ENCODE results near the gene NPAS3.

Gene NPAS3

DNA sequence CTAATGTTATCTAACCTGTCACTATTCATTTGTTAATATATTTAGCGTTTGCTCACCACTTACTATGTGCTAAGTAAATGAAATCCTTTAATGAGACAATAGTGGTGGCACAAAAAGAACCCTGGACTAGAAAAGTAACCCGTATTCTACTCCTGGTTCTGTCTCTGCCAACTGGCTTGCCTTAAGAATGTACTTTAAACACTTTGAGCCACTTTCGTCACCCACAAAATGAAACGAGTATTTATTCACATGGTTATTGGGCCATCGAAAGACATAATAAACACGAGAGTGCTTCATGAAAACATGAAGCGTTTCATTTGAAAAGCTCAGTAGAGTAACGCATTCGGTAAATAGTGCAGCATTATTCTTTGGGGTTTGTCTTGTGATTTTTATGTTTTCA is 757.5 kb downstream of the NPAS3 start:
- DNase-seq = no peak

DNA sequence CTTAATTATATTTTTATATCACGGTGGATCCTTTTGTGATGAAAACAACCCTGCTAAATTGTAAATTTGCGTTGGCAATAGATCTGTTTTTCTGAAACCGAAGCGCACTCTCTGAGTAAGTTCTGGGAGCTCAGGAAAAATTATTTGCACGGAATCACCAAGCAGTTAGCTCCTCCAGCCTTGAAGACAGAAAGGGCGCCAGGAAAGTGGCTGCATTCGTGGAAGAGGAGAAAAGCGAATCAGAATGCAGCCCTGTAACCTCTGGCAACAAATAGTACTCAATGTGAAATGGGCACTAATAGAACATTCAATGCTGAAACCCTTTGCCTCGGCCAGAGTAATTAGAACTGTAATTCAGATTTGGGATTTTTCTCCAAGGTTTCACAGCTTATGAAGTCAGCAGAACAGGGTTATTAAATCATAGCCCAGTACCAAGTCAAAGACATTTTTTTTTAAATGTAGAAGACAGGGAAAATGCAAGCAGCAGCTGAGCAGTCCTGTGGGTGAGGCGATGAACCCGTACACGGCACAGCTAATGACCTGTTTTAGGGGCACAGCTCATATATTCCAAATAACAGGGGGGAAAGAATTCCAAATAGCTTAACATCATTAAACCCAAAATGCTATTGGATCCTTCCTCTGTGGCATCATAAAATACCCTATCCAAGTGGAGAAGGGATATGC is 760.8 kb downstream of the NPAS3 start:
- no peak for DNase-seq

DNA sequence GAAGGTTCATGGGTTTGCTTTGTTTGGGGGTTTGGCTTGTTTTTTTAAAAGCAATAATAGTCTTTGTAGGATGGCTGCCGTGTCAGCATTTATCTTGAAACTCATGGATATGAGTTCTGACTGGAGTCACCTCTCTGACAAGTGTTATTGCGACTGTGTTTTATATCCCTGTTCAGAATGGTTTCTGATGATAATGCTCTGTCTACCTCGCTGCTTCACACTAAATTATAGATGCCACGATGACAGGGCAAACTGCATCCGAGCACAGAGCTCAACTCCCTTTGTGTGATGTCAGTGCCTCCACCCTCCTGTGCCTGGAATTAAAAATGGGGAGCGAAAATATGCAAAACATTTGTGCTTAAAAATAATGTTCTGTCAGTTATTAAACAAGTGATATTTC is 761.4 kb downstream of the NPAS3 start:
- DNase-seq = no peak

DNA sequence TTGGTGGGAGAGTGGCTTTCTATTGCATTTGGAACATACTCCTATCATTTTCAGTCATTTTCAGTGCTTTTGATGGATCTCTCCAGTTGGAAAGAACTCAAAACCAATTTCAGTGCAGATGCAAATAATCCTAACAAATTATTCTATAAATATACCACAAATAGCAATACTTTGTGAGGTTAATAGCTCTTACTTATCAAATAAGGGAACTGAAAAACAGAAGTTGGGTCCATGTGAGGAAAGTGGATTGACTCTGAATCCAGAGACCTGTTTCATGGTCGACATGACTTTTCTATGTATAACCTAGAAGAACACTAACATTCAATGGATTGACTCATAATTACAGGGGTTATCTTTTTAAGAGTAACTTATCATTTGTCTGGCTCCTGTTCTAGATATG is 763.6 kb downstream of the NPAS3 start:
- DNase-seq = no peak

DNA sequence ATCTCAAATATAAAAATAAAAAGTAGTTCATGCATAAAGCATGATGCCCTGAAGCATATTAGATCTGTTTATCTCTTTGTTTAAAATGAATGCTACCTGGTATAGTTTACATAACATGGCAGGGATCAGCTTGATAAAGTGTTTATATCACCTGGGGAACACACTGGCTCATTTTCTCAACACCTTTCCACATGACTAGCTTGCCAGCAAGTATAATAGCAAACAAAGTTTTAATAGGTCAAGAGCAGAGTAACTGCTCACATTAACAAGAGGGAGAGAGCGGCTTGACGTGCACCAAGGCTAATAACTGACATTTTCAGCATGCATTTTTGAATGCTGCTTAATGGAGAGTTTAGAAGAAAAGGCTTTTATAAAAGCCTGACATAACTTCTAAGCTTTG is 765.8 kb downstream of the NPAS3 start:
- no peak for DNase-seq

DNA sequence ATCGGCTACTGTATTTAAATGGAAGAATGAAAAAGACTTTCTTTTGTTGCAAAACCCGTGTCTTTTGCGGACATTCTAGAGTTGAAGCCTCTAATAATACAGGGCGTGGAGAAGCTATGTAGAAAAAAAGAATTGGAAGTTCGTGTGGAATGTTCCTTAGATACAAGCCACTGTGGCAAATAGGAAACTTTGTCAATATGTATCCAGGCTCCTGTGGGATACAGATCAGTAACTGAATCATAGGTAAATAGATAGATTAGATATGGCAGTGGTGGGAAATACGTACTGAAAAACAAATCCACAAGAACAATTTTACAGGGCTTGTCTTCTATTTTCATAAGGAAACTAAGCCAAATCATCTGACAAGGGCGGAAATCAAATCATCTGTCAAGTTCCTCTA is 766.8 kb downstream of the NPAS3 start:
- DNase-seq = no peak

DNA sequence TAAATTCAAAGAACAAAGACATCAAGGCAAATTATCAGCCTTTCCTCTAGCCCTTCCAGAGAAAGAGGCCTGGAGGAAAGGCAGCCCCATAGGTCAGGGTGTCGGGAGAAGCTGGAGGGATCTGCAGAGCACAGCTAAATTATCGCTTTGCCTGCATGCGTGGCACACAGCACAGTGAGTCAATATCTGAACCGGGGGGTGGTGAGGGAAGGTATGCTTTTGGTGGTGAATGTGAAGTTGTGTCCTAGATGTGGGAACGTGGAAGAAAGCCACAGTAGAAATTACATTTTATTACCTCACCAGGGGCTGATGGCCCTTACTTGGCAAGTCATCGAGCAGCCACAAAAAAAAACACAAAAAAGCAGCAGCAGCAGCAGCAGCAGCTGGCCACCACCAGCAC is 769.0 kb downstream of the NPAS3 start:
- no peak for DNase-seq

DNA sequence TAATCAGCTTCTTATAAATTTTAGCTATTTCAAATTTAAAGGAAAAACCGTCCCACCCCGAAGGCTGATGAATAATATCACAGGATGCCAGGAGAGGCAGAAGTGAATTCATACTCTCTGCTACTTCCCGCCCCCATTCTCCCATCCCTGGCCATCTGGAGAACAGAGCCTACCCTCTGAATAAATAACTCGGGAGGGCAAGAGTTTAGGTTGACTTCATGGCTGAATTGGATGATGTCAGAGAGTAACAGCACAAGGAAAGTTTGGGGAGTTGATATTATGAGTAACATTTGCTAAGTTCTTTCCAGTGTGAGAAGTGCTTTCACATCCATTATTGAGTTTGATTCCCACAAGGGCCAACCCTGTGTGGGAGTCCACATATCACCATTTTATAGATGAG is 770.6 kb downstream of the NPAS3 start:
- no peak for DNase-seq

DNA sequence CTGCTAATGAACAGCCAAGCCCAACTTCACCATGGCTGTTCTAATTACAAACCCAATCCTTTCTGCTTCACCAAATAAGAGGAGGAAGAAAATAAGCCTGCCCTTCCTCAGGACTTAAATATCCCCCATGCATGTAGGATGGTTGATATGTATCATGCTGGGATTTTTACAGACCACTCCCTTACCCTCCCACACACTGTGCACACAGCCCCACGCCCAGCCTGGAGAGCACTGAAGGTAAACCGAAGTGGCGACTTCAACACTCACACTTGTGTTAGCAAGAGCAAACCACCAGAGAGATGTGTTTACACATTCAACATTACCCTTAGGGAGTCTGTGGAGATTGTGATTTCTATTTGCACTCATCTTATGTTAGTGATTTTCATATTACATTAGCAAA is 771.0 kb downstream of the NPAS3 start:
- no peak for DNase-seq

DNA sequence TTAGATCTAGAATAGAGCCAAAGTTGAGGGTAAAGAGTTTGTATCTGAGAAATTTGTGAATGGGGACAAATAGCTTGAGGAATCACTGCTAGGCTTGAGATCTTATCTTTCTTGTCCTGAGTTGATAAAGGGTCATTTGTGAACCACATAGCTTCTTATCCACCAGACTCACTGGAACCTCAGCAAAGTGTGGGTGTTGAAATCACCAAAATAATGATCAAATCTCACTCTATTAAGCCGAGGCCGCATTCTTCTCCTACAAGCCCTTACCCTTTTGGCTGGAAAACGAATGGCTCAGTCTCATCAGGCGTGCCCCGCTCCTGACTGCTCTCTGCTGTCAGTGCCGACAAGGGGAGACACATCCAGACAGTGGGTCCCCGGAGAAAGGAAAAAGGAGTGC is 771.6 kb downstream of the NPAS3 start:
- no peak for DNase-seq

DNA sequence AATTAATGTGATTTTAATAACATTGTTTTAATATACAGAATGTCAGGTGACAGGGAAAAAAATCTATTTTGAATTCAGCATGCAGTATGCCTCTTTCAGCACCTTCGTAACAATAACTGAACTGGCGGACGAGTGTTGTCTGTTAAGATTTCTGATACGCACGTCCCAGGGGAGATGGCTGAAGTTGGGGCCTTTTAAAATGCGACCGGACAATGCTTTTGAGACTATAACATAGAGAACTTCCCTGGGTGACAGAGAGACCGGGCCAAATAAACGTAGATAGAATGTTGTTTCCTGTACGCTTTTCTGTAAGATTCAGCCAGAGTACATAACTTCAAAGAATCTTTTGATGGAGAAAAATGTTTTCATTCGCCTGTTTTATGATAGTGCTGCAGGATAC is 772.5 kb downstream of the NPAS3 start:
- DNase-seq = no peak

DNA sequence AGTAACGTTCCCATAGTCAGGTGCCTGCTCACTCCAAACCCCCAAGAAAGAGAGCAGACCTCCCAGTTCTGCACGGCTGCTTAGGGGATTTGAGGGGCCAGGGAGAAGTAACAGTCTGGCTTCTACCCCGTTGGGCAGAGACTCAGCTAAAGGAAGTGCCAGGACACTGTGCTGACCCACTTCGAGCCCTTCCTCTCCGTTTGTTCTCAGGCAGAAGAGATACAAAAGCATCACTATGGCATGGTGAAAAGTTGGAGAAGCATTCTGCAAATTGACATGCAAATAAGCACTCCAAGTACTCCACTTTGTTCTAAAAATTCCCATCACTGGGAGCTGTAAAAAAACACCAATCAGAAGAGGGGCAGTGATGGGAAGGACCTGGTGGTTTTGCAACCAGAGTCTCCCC is 773.1 kb downstream of the NPAS3 start:
- DNase-seq = no peak

DNA sequence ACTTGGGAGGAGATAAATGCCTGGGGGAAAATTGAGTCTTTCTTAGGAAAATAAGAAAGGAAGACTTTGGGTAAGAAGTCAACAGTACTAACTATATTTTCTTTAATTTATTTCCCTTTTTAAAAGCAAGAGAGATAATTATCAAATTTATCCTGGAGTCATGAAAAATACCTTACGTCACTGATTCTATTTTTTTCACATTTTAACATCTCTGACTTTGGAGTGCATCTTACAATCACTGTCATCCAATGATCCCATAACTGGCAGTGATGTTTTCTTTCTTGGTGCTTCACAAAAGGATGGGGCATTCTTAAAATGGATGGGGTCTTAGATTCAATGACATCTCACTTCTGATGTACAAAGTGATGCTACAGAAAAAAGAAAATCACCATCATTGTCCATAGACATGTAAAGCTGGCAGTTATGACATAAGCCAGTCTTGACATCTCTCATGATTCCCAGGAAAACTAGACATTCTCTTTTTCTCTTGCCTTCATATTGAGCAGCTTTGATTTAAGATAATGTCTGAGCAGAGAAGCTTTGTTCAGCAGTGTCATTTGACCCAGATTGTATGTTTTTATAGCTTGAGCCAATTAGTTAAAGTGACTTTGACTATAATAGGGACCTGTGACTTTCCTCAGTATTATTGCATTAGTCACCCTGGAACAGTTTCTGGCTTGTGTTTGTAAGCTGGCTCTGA is 776.0 kb downstream of the NPAS3 start:
- no peak for DNase-seq

DNA sequence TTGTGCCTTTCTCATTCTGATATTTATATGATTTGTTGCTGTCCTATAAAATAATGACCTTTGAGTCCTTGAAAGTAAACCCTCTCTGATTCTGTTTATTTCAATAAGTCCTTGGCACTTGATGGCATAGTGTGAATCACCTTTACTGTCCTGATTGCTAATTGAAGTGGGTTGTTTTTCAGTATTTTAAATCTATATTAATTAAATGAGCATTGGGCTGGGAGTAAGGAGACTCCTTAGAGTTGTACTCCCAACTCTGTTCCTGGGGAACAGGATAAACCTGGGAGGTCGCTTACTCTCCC is 776.5 kb downstream of the NPAS3 start:
- DNase-seq = no peak

DNA sequence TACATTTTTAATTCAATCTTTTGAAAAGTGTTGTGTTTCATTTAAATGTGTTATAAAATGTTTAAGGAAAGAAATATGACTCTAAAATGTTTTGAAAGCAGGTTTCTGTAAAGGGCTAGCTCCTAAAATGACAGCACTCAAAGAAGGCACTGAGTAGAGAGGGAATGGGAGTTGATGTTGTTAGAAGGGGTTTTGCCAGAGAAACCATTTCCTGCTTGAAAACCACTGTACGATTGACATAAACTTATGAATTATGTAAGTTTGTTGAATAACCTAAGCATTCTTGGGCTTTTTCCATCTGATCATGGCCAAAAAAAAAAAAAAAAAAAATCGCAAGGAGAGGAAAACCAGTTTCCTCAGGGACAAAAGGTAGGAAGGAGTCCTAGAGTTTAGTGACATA is 778.2 kb downstream of the NPAS3 start:
- DNase-seq = no peak

DNA sequence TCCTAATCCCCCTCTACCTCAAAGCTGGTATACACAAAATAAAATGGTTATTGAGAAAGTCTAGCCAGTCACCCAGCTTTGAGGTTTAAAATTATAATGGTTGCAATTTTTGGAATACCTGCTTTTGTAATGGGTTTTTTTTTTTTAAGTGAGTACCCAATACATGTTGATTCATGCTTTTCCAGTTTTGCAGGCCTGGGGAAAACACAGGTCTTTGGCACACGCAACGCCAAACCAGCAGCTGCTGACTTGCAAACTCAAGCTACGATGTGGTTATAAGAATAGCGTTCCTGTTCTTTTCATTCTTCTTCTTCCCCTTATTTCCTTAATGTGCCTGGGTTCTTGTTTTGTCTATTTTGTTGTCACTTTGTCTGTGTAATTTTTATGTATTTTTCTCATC is 779.2 kb downstream of the NPAS3 start:
- no peak for DNase-seq

DNA sequence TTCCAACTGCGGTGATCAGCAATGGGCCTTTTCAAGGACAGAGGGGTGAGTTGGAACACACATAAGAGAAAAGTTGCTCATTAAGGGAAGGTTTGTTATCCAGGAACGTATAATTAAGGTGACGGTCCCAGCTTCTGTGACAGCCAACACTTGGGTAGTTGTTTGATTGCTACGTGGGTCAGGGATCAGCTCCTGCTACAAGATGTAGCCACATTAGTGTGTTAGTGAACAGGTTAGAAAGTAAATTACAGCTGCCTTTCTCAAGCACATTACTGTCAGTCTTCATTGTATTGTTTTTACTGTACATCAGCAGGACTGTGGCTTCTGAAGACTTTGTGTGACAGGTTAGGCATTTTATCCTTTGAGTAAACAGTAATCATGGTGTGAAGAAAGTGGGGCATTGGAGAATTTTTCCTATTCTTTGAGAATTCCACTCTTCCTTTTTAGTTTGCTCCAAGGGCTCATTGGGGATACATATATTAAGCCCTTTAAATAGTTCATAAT is 781.7 kb downstream of the NPAS3 start:
- DNase-seq = no peak

DNA sequence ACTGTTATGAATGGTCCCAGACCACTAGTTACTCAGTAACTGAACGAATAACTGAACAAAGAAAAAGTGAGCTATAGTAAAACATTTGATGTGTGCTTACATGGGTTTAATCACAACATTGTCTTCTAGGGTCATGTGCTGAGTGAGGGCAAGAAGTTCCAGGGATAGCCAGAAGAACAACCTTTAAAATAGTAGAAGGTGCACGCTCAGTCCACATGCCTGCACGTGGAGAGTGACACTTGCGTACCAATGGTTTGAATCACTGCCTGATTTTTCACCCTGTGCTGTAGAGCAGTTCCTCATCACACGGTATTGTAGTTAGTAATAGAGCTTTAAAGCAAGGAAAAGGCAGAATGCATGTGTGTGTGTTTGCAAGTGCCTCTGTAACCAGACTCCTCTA is 788.0 kb downstream of the NPAS3 start:
- no peak for DNase-seq

DNA sequence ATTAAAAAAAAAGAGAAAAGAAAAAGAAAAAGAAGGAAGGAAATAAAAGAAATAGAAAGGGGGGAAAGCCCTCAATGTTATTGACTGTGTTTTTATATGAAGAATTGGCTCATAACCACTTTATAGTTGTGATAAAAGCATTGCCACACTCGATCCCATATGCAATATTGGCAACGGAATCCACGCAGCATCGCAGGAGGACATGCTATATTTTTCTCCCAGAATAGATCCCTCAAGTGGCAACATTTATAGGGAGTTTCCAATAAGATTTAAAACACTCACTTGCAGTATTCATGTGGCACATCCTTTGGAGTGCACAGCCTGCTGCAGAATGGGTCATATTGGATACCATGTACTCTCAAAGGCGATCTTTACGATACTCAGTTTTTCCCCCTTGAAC is 788.9 kb downstream of the NPAS3 start:
- DNase-seq = no peak

DNA sequence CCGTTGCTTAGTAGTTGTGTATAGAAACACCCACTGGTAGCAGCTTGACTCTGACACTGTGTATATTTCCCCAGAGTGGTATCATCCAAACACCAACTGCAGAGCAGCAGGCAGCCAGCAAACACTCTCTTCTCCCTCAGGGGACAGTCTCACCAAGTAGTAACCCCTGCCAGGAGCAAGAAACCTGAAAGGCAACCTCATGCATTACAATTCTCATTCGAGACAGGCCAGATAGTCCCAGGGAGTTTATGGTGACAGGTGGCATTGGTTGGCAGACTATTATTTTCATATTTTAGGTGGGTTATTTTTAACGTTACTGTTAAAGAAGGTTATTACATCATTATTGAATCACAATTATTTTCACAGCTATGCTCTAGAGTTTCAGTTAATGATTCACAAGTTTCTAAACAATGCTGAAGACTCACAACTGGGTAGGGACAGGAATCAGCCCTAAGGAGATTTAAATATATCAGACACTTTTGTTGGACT is 789.4 kb downstream of the NPAS3 start:
- DNase-seq = no peak

DNA sequence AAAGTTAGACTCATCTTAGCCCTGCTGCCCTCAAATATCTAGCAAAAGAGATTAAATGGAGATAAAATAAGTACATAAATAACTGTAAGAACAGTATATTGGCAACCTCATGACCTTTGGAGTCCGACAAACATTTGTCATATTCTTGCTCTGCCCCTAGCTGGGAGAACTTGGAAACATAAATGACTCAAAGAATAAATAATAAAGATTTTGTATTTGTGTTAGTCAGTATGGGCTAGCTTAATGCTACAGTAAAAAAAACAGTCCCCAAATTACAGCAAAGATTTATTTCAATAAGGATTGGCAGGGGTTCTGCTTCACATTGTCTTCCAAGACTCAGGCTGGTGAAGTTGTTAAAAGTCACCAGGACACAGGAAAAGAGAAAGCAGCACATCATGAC is 791.5 kb downstream of the NPAS3 start:
- no peak for DNase-seq

DNA sequence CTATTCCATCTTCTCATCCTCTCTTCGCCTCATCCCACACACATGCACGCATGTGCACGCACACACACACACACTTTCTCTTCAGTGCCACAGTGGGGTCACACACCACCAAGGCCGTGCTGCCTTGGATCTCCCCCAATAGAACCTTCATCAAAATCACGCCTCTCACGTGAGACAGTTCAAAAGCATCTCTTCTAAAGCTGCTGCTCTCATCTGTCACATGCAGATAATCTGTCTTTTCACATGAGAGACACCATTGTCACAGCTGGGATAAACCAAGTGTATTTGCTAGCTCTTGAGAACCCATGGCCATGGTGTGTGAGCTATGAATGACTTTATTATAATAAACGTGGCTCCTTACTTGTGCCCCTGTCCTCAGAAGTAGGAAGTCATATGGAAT is 793.5 kb downstream of the NPAS3 start:
- DNase-seq = no peak

DNA sequence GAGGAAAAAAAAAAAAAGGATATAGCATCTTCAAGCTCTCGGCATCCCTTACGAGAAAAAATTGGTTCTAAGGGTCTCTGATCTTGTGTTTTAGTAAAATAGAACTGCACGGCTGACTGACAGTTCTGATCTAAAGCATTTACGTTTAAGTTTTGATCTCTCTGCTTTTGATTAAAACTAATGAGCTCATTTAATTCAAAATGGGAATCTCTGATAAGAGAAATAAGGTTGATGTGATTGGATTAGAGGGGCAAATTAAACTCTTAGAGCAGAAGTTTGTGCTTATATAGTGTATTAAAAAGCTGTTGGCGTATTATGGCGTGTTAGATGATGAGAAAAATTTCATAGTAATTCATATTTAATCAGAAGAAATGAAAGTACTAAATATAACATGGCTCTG is 794.6 kb downstream of the NPAS3 start:
- no peak for DNase-seq

DNA sequence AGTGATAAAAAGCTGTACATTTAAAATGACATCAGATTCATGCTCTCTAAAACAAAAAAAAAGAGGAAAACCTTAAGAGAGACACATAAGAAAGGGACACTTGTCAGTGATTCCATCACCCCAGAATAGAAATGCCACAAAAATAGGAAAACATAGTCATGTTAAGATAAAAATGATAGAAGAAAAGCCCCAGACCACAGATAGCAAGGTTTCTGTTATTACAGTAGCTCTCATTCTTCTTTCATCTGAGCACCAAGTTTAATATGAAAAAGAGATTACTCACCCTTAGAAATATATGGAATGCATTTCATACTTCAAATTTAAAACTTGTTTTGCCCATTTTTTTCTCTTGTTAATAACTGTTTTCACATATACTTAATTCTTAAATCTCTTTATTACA is 795.0 kb downstream of the NPAS3 start:
- no peak for DNase-seq

DNA sequence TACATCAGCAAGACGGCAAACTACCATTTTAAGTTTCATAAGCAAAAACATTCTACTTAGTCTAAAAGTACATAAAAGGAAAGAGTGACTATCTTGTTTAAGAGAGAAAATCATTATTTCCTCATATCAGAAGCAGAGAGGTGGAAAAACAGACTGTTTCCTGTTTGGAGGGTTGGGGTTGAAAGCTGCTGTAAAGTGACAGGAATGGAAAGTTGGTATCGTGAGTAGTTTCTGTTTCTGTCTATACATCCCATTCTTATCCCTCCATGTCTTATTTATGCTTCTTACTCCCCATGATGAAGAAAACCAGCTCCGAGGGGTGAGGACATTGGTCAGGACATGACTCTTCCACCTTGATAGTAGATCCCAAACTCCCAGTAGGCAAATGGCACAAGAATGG is 795.7 kb downstream of the NPAS3 start:
- no peak for DNase-seq

Data from KG1 (cell line).